ENCODE data around the gene LAPTM5. TPM values are rescaled to one million over a fixed set of nuclear protein-coding genes. Genes with fewer than 3 reads are reported as not detected.

Gene LAPTM5
- total and polyA plus RNA-seq, 3 donors from 2014 or later: 2.0 to 46.9 (median 16.3) TPM

DNA sequence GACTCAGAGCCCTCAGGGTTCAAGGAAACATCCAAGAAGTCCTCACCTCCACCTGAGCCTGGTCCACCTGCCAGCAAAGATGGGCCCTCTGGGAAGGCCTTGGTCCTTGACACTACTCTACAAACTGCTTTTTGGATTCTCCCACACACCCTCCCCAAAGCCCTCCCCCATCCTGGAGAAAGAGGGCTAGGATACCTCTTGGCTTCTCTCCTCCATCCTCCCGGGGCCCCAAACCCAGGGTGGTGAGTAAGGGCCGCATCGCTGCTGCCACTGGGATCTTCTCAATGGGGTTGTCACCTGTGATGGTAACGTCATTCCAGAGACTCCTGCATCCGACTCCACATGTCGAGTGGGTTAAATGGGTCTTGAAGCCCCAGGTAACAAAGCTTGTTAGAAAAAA lies 60.7 kb downstream of the LAPTM5 start:
- intact Hi-C loops (cut with DNase I; ENCODE audit: low total_unique reads): no loop called here
- no peaks in the 10 kb centered on the region for H3K36me3 ChIP-seq (ENCODE audit: low read depth, missing control alignments)
- no peak for DNase-seq
- TF ChIP-seq, protein P1, sequence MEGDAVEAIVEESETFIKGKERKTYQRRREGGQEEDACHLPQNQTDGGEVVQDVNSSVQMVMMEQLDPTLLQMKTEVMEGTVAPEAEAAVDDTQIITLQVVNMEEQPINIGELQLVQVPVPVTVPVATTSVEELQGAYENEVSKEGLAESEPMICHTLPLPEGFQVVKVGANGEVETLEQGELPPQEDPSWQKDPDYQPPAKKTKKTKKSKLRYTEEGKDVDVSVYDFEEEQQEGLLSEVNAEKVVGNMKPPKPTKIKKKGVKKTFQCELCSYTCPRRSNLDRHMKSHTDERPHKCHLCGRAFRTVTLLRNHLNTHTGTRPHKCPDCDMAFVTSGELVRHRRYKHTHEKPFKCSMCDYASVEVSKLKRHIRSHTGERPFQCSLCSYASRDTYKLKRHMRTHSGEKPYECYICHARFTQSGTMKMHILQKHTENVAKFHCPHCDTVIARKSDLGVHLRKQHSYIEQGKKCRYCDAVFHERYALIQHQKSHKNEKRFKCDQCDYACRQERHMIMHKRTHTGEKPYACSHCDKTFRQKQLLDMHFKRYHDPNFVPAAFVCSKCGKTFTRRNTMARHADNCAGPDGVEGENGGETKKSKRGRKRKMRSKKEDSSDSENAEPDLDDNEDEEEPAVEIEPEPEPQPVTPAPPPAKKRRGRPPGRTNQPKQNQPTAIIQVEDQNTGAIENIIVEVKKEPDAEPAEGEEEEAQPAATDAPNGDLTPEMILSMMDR (IDR thresholded peaks at IDR 0.05): no peak
- no peak for TF ChIP-seq POLR2A (IDR thresholded peaks at IDR 0.05)
- H3K4me1 ChIP-seq: no peaks in the 10 kb centered on the region
- 95 to 99% methylated on average over 4 to 6 of the region's 6 CpGs for WGBS, 2 donors
- H3K4me3 ChIP-seq: no peak overlapping the region
- no peaks in the 10 kb centered on the region for H3K27me3 ChIP-seq
- H3K9me3 ChIP-seq: no peaks in the 10 kb centered on the region
- H3K27ac ChIP-seq: no peak overlapping the region

DNA sequence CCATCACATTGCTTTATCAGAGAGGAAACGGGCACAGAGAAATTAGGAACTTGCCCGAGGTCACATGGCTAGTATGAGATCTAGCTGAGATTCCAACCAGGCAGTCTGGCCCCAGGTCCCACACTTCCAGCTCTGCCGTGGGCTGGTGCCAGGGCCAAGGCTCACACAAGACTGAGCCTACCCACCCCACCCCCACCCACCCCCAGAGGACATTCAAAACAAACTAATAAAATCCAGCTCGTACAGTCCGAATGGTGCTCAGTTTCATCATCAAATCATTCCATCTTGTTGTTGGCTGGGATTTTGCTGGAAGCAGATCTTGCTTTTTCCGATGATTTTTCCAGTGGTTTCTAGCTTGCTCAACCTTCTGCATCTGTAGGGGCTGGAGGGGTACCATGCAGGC lies 62.1 kb downstream of the LAPTM5 start:
- WGBS, 2 donors: 48 to 54% methylated on average over 6 of the region's 6 CpGs
- intact Hi-C loops (cut with DNase I; ENCODE audit: low total_unique reads): no loop called here
- no peaks in the 10 kb centered on the region for H3K9me3 ChIP-seq
- H3K27ac ChIP-seq: no peak overlapping the region
- no peaks in the 10 kb centered on the region for H3K27me3 ChIP-seq
- H3K4me1 ChIP-seq: no peaks in the 10 kb centered on the region
- DNase-seq: no peak
- H3K4me3 ChIP-seq: no peak overlapping the region
- TF ChIP-seq, protein P1 (IDR thresholded peaks at IDR 0.05): no peak
- TF ChIP-seq POLR2A (IDR thresholded peaks at IDR 0.05): no peak
- H3K36me3 ChIP-seq (ENCODE audit: low read depth, missing control alignments): no peaks in the 10 kb centered on the region

DNA sequence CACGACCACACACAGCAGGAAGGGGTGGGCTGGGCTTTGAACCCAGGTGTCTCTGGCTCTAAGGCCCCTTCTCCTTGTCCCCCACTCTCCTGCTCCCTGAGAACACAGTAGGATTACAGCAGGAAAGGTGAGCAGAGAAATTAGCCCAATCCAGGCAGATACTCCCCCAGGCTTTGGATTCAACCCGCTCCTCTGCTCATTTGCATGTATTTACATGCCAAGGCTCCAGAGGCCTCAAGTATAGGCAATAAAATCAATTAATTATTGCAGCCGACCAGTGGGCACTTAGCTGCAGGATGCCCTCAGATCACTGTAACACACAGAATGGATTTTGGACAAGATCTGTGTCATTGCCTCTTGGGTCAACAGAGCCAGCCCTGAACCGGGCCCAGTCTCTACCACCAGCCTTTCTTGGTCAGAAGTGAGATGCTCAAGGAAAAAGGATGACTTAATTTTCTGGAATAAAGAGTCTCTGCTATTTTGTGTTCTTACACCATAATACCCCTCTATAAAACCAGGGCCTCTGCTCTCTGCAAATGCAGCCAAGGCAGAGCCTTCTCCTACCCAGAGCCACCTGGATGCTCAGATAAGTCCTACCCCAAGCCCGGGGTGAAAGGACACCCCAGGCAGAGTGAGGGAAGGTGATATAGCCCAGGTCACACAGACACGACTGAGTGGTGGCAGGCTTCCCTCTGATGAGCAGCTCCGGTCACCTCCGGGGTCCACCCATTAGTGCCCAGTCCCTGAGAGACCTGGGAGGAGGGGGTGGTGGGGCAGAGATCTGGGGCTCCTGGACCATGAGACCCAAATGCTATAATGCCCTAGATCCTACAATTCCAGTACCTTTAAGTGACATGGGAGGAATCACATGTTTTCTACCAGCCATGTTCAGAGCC lies 63.0 kb downstream of the LAPTM5 start:
- Histone ChIP-seq H3K4me1 (no peaks in the 10 kb centered on the region), H3K27me3 (no peaks in the 10 kb centered on the region), H3K4me3 (no peak overlapping the region), H3K36me3 (ENCODE audit: low read depth, missing control alignments) (no peaks in the 10 kb centered on the region), H3K9me3 (no peaks in the 10 kb centered on the region), H3K27ac (no peak overlapping the region)
- intact Hi-C loops (cut with DNase I; ENCODE audit: low total_unique reads): no loop called here
- DNase-seq: no peak
- WGBS, 2 donors: 85 to 86% methylated on average over 8 of the region's 8 CpGs
- no peak for TF ChIP-seq POLR2A (IDR thresholded peaks at IDR 0.05)
- TF ChIP-seq, protein P1 (IDR thresholded peaks at IDR 0.05): no peak

DNA sequence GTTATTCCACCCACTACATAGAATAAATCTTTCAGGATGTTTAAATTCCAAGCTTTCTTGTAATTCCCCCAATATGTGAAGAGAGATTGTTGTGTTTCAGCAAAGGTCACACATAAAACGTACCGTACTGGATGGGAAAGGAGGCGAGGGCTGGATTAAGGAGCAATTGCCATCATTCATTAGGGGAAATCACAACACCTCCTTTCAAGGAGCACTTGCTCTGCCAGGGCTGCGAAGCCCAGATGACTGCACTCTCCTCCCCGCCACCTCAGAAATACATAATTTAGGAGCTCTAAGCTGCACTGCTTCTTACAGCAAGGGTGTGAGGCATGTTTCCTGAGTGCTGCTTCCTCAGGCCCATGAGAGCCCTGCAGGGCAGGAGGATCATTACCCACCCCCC lies 63.8 kb downstream of the LAPTM5 start:
- TF ChIP-seq, protein P1 (IDR thresholded peaks at IDR 0.05): no peak
- no peak for TF ChIP-seq POLR2A (IDR thresholded peaks at IDR 0.05)
- DNase-seq: no peak

DNA sequence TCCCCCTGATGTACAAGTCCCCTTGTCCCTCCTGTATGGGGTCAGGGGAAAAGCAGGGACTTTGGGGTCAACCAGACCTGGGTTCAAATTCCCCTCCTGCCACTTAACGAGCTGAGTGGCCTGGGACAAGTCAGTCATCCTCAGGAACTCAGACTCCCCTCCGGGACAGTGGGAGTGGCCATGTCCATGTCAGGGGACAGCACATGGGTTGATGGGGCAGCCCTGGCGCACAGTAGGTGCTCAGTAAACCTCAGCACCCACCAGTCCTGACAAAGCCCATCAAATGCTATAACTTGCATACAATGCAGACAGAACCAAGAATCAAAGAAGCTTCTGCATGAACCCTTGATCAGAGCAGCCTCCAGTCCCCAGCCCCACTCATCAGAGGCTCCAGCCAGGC lies 64.2 kb downstream of the LAPTM5 start:
- 83 to 94% methylated on average over 3 of the region's 3 CpGs for WGBS, 2 donors
- Histone ChIP-seq H3K27me3 (no peaks in the 10 kb centered on the region), H3K36me3 (ENCODE audit: low read depth, missing control alignments) (no peaks in the 10 kb centered on the region), H3K4me1 (no peaks in the 10 kb centered on the region), H3K9me3 (no peaks in the 10 kb centered on the region), H3K4me3 (no peak overlapping the region), H3K27ac (no peak overlapping the region)
- TF ChIP-seq POLR2A (IDR thresholded peaks at IDR 0.05): no peak
- TF ChIP-seq, protein P1 (IDR thresholded peaks at IDR 0.05): no peak
- intact Hi-C loops (cut with DNase I; ENCODE audit: low total_unique reads): no loop called here
- DNase-seq: no peak

More for the DNA sequence above, 63.8 kb downstream of the LAPTM5 start:
- H3K4me1 ChIP-seq: no peaks in the 10 kb centered on the region
- no peak overlapping the region for H3K4me3 ChIP-seq
- intact Hi-C loops (cut with DNase I; ENCODE audit: low total_unique reads): no loop called here
- WGBS, 2 donors: 69% methylated on average over 5 of the region's 5 CpGs
- no peak overlapping the region for H3K27ac ChIP-seq
- no peaks in the 10 kb centered on the region for H3K36me3 ChIP-seq (ENCODE audit: low read depth, missing control alignments)
- H3K9me3 ChIP-seq: no peaks in the 10 kb centered on the region
- H3K27me3 ChIP-seq: no peaks in the 10 kb centered on the region
